ENCODE measurements around the gene GDPD5.
A peak's percentile ranks its signal among the peaks of the same experiment; 100 is the strongest.

Gene GDPD5

DNA sequence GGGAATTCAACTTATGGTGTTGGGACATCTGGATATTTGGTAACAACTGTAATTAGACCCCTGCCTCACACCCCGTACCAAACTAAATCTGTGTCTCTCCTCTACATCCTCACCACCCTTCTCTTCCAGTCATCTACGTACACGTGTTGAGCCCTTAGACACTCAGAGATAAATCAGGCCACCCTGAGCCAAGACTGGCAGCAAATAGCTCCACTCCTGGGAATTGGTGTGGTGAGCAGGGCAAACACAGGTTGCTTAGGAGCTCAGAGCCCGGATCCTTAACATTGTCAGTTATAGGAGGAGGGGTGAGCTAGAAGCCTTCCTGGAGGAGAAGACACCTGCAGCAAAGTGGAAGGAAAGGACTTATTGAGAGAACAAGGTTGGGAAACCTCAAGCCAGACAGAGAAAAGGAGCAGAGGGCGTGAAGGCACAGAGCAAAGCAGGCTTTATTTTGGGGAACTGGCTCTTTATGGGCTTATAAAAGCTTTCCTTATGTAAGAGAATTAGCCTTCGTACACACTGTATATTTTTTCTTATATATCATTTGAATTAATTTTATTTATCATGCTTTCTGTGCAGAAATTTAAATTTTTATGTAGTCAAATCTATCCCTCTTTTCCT lies 55.8 kb downstream of the GDPD5 start:
- no peak for DNase-seq

GRCh38 chr11:75468534-75469340 lies 57.0 kb downstream of the GDPD5 start:
- DNase-seq = no peak

- no peak for DNase-seq
Observed at GRCh38 chr11:75467881-75468280, 57.9 kb downstream of the GDPD5 start.

DNA sequence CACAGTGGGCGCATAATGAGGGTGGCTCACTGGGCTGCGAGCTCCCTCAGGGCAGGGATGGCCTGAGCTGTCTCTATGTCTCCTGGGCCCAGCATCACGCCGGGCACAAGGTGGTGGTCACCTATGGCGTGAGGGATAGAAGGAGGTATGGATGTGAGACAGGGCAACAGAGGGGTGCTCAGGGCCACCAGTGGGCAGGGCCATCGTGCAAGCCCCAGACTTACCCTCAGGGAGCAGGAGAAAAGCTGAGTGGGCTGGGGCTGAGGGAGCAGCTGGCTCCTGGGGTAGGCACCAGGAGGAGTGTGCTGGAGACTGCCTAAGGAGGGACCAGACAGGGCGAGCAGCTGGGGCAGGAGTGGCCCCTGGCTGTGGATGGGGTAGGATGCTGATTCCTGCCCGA lies 58.4 kb downstream of the GDPD5 start:
- no peak for DNase-seq

- no peak for DNase-seq
Observed at GRCh38 chr11:75465701-75466531, 59.8 kb downstream of the GDPD5 start.

DNA sequence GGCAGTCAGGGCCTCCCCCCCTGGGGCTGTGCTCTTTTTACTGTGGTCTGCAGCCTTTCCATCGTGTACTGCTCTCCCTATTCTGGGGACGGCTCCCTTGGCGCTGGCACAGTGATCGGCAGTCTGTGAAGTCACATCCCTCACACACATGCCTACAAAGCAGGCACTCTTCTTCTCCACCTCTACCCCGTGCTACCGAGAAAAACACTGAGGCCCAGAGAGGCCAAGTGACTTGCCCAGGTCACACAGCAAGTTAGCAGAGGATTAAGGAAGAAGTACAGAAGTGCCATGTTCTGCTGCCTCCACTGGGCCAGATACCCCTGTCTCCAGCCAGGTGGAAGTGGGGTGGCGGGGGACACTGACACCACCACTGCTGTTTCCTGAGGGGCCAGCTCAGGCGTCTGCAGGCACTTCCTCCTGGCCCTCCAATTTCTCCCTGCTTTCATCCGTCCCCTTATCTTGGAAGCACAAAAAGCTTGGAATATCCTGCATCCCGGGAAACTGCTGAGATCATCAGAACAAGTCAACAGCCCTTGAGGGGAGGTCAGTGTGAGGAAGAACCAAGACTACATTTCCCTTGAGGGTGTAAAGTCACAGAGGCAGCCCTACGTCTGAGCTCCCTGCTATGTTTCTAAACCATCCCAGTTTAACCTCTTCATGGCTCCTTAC lies 62.5 kb downstream of the GDPD5 start:
- DNase-seq = no peak

- no peak for DNase-seq
Observed at GRCh38 chr11:75462117-75462653, 63.6 kb downstream of the GDPD5 start.

DNA sequence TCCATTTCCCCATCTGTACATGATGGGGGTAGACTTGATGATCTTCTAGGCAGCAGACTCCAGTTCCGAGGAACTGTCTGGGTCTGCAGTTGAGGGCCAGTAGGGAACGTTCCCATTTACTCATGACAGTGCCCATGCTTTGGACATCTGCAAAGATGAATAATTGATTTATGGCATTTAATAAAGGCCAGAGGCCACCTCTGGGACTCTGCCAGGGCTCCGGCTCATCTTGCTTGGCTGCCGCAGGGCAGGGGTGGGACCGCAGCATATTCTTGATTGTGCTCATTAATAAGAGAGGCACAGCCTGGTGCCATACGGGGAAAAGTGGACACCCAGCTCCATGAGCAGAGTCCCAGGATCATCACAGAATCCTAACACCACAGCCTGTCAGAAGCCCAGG lies 64.6 kb downstream of the GDPD5 start:
- DNase-seq = no peak

DNA sequence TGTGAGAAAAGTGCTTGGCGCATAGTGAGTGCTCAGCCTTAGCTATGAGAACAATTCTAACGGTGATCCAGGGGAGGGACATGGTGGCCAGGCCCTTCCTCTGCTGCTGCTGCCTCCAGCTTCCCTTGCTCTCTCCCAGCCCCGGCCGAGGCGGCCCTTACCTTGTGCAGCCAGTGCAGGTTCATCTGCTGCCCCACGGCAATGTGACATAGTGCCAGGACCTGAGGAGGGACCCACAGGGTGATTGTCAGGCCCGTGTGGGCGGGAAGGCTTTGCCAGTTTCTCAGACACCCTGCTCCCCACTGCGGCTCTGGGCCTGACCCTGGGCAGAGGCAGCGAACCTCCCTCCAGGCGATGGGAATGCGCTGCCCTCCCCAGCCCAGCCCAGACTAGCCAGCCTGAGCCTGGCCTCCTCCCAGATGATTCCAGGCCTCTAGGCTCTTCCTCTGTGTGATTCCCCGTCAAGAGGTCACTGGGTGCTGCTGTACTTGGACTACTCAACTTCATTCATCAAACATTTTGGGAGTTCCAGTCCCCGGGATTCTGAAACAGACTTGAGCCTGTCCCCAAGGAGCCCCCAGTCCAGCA lies 69.1 kb downstream of the GDPD5 start:
- no peak for DNase-seq

- no peak for DNase-seq
Observed at GRCh38 chr11:75454987-75455386, 70.8 kb downstream of the GDPD5 start.

- DNase-seq = no peak
Observed at GRCh38 chr11:75453916-75454655, 71.7 kb downstream of the GDPD5 start.

DNA sequence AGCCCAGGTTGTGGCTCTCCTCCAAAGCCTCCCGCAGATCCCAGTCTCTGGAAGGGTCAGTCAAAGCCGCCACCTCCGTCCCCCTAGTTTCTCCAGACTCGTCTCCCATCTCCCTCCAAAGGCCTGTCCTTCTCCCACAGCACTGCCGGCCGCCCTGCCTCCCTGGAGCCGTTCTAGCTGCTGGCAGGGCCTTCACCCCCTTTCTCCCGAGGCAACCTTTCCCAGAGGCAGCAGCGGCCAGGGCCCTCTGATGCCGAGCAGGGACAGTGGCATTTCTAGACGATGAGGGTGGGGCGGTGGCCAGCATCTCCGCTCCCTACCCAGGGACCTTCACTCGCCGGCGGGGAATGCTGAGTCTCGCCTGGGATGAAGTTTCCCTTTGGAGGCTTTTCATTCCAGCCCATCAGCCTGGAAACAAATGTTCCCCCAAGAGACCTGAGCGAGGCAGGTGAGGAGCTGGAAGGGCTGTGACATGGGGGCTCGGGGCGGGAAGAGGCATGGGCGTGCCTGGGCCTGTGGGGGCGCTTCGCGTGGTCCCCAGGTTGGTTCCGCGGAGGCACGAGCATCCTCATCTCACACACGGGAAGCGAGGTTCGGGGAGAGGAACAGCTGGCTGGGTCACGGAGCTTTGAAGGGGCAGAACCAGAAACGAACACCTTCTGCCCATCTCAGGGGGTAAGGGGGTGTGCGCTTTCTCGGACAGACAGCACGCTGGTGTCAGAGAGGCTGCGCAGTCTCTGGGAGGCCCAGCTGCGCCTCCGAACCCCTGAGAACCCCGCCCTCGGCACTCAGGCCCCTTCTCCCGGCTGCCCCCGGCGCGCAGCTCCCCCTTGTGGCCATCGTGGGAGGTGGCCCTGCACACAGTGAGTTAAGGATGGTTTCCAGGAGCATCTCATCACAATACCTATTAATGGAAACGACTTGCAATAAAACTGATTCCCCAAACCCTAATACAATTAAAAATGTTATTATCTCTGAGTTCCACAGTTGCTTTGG lies 74.6 kb downstream of the GDPD5 start:
- no peak for DNase-seq

DNA sequence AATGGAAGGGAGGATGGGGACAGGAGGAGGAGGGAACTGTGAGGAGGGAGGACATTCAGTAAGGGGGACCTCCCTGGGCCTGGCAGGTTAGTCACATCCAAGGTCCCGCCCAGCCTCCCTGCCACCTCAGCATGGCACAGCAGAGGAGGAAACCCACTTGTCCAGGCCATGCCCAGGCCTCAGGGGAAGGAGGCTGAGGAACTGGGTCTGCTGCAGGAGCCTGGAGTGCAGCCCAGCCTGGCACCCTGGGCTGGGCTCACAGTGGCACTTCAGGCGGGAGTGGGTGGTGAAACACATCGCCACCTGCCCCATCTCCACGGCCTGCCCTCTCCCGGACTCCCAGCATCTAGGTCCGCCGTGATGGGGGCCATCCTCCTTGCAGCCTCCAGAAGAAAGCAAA lies 75.5 kb downstream of the GDPD5 start:
- DNase-seq = no peak

GRCh38 chr11:75449776-75450175 lies 76.0 kb downstream of the GDPD5 start:
- DNase-seq = no peak

DNA sequence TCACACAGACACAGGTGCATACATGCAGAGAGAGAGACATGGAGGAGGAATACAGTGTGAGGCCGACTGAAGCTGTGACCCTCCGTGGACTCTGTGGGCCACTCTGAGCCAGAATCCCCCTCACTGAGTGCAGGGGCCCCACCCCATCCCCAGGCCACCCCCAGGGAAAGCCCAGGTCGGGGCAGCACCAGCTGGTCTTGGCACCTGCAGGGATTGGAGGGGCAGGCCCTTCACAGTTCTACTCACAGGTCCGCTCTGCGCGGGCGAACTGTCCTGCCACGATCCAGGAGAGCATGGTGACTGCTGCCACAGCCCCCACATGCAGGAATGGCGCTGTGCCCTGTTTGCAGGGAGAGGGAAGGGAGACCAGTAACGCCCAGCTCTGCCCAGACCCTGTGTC lies 76.5 kb downstream of the GDPD5 start:
- no peak for DNase-seq

- no peak for DNase-seq
Observed at GRCh38 chr11:75447415-75447814, 78.3 kb downstream of the GDPD5 start.

DNA sequence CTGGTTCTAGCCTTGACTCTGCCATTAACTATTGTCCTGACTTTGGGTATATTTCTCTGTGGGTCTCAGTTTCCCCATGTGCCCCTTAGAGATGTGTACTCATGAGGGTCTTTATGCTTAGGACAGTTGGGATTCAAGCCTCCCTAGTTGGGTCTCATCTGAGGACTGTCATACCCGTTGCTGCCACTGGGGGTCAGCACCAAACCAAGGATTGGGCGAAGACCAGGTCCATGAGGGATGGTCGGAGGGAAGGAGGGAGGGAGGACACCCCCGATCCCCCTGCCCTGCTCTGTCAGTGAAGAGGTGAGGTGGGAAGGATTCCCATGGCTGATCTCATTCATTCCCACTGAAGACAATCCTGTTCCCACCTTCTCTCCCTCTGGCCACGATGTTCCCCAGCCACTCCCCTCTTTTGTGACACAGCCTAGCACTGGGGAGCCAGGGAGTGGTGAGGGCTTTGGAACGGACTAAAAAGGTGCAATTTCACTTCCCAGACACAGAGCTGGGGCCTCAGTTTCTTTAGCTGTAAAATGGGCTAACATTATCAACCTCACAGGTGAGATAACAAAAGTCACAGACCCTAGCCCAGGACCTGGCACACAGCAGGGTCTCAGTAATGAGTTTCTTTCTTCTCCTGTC lies 80.3 kb downstream of the GDPD5 start:
- peak; percentile 58 for DNase-seq

GRCh38 chr11:75443043-75443442 lies 82.7 kb downstream of the GDPD5 start:
- no peak for DNase-seq

DNA sequence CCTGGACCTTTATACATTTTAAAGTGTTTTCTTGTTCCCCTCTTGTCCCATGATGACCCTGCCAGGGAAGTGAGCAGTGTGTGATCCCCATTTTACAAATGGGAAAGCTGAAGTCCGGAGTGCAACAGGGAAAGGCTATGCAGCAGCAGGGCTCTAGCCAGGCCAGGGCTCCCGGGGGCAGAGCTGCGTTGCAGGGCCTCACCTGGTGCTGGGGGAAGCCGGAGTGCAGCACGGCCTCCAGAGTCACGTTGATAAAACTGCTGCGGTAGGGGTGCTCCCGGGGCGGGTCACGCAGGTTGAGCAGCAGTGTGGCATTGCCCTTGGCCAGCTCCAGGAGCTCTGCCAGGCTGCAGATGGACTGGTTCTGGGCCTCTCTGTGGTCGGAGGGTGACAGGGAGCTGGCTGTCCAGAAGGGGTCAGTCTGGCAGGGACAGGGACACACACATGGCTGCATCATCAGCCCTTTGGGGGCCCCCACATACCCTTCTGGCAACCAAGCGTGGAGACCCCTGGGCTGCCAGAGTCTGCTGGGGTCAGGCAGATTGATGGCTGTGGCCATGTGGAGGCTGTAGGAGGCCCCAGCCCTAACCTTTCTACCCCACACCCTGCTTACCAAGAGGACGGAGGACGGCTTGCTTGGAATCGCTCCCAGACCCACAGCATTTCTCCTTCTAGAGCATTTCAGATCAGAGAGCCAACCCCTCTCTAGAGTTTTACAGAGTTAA lies 83.4 kb downstream of the GDPD5 start:
- no peak for DNase-seq

All from midbrain (tissue), 1 donor.